ENCODE results near the gene RGS17.

The RGS17 gene

DNA sequence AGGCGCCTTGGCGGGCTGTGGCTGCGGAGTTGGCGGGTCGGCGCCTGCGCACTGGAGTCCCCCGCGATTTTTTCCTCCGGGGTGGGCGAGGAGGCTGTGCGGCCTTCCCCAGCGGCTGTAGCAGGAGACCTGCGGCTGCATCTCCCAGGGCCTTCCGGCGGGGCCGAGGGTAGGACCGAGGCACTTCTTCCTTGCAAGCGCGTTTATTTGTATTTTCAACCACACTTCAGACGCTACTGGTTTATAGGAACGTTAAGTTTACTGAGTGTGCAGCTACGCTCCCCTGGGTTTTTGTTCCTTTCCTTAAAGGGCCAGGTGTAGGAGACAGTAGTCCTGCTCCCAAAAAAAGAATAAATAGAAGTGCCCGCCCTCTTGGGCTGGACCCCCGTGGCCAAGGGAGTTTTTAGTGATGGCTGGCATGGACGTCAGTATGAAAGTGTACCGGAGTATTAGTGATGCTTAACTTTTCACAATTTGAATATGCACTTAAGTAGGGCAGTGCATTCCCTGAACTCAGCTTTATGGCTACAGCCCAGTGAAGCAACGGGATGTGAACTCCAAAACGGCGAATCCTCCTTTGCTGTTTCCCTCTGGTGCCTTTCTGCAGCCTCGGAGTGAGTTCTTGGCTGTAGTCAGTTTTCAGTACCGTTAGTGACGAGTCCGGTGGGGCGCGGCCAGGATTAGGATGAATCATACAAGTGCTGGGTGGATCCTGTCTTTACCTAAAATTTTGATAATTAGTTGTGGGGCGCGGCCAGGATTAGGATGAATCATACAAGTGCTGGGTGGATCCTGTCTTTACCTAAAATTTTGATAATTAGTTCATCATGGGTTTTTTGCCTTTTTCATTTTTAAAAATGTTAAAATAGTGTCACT is 147.2 kb downstream of the RGS17 start:
- no peaks in the 10 kb centered on the region for H3K9me3 ChIP-seq (ENCODE audit: insufficient read depth, low read length)
- TF ChIP-seq EZH2phosphoT487 (IDR thresholded peaks at IDR 0.05; ENCODE audit: low read depth) = no peak
- TF ChIP-seq, protein P1, sequence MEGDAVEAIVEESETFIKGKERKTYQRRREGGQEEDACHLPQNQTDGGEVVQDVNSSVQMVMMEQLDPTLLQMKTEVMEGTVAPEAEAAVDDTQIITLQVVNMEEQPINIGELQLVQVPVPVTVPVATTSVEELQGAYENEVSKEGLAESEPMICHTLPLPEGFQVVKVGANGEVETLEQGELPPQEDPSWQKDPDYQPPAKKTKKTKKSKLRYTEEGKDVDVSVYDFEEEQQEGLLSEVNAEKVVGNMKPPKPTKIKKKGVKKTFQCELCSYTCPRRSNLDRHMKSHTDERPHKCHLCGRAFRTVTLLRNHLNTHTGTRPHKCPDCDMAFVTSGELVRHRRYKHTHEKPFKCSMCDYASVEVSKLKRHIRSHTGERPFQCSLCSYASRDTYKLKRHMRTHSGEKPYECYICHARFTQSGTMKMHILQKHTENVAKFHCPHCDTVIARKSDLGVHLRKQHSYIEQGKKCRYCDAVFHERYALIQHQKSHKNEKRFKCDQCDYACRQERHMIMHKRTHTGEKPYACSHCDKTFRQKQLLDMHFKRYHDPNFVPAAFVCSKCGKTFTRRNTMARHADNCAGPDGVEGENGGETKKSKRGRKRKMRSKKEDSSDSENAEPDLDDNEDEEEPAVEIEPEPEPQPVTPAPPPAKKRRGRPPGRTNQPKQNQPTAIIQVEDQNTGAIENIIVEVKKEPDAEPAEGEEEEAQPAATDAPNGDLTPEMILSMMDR (IDR thresholded peaks at IDR 0.05; ENCODE audit: low read depth, low read length) = no peak
- H3K9ac ChIP-seq (ENCODE audit: low read length) = peak overlapping the region; percentile 100
- H3K27me3 ChIP-seq (ENCODE audit: low read depth, low read length) = no peaks in the 10 kb centered on the region
- peaks cover 76% of the 10 kb centered on the region for H3K79me2 ChIP-seq (ENCODE audit: low read length)
- H3K4me2 ChIP-seq (ENCODE audit: low read length) = peak overlapping the region; percentile 75
- peak overlapping the region; percentile 93 for H3K27ac ChIP-seq (ENCODE audit: low read length)
- no peak overlapping the region for H2AFZ ChIP-seq (ENCODE audit: low read depth, low read length)
- H3K4me1 ChIP-seq (ENCODE audit: low read length) = peaks cover 18% of the 10 kb centered on the region
- peaks cover 24% of the 10 kb centered on the region for H3K36me3 ChIP-seq (replicated peaks; ENCODE audit: low read depth, low read length)
- peaks cover 48% of the 10 kb centered on the region for H4K20me1 ChIP-seq (ENCODE audit: insufficient read depth, low read length)
- peak overlapping the region; percentile 98 for H3K4me3 ChIP-seq (ENCODE audit: low read length)

- H2AFZ ChIP-seq (ENCODE audit: low read depth, low read length) = no peak within 1 kb of the TSS; the same call in 1 of the 2 replicates
- H4K20me1 ChIP-seq (ENCODE audit: insufficient read depth, low read length) = peaks cover 52% of the 10 kb centered on the region
- TF ChIP-seq, protein P1 (IDR thresholded peaks at IDR 0.05; ENCODE audit: low read depth, low read length) = no peak
- no peak for TF ChIP-seq EZH2phosphoT487 (IDR thresholded peaks at IDR 0.05; ENCODE audit: low read depth)
- peaks cover 28% of the 10 kb centered on the region for H3K36me3 ChIP-seq (replicated peaks; ENCODE audit: low read depth, low read length)
- no peaks in the 10 kb centered on the region for H3K27me3 ChIP-seq (ENCODE audit: low read depth, low read length)
- H3K79me2 ChIP-seq (ENCODE audit: low read length) = peaks cover 83% of the 10 kb centered on the region
- peak within 1 kb of the TSS; percentile 99 for H3K4me3 ChIP-seq (ENCODE audit: low read length)
- peak within 1 kb of the TSS; percentile 100 for H3K9ac ChIP-seq (ENCODE audit: low read length)
- H3K27ac ChIP-seq (ENCODE audit: low read length) = peak within 1 kb of the TSS; percentile 93
- H3K9me3 ChIP-seq (ENCODE audit: insufficient read depth, low read length) = no peaks in the 10 kb centered on the region
- peak within 1 kb of the TSS; percentile 87 for H3K4me2 ChIP-seq (ENCODE audit: low read length)
- peaks cover 18% of the 10 kb centered on the region for H3K4me1 ChIP-seq (ENCODE audit: low read length)
Measured at GRCh38 chr6:152982904-152983636, 148.0 kb downstream of the RGS17 start, which contains the start of gene FBXO5. FBXO5 (minus strand) TSS chr6:152983041; CDS start chr6:152982959, 82 bp downstream.

- Histone ChIP-seq H3K4me1 (ENCODE audit: low read length) (peaks cover 18% of the 10 kb centered on the region), H3K27me3 (ENCODE audit: low read depth, low read length) (no peaks in the 10 kb centered on the region), H3K9ac (ENCODE audit: low read length) (peak overlapping the region; percentile 89), H3K27ac (ENCODE audit: low read length) (peak overlapping the region; percentile 80), H3K36me3 (replicated peaks; ENCODE audit: low read depth, low read length) (peaks cover 36% of the 10 kb centered on the region), H4K20me1 (ENCODE audit: insufficient read depth, low read length) (peaks cover 60% of the 10 kb centered on the region), H3K9me3 (ENCODE audit: insufficient read depth, low read length) (no peaks in the 10 kb centered on the region), H3K4me3 (ENCODE audit: low read length) (peak overlapping the region; percentile 99), H2AFZ (ENCODE audit: low read depth, low read length) (no peak overlapping the region), H3K79me2 (ENCODE audit: low read length) (peaks cover 91% of the 10 kb centered on the region), H3K4me2 (ENCODE audit: low read length) (peak overlapping the region; percentile 87)
- no peak for TF ChIP-seq EZH2phosphoT487 (IDR thresholded peaks at IDR 0.05; ENCODE audit: low read depth)
- TF ChIP-seq, protein P1 (IDR thresholded peaks at IDR 0.05; ENCODE audit: low read depth, low read length) = no peak
Measured at GRCh38 chr6:152981989-152982903, 148.8 kb downstream of the RGS17 start.
